LNCAP (cell line): ENCODE results near the gene SNX8.

ENCODE experiments used
- TF ChIP-seq, protein P1 (sequence below): fragments of 450-650 bp; IDR thresholded peaks from 2 replicates; pipeline ENCODE4 v1.5.1; 2017; ENCODE audit warnings: mild to moderate bottlenecking

SNX8 gene

DNA sequence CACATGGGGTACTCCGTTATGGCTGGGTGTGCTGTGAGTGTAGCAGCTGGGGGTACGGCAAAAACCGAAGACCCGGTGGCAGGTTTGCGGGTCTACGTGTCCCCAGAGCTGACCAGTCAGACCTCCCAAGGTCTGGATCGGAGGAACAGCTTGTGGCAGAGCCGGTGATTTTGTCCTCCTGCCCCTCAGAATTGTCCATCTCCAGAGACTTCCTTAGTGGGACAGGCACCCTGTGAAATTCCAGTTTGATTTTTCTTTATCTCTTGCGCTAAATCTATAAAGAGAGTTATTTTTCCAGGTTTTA lies 41.4 kb upstream of the SNX8 start:
- TF ChIP-seq, protein P1, sequence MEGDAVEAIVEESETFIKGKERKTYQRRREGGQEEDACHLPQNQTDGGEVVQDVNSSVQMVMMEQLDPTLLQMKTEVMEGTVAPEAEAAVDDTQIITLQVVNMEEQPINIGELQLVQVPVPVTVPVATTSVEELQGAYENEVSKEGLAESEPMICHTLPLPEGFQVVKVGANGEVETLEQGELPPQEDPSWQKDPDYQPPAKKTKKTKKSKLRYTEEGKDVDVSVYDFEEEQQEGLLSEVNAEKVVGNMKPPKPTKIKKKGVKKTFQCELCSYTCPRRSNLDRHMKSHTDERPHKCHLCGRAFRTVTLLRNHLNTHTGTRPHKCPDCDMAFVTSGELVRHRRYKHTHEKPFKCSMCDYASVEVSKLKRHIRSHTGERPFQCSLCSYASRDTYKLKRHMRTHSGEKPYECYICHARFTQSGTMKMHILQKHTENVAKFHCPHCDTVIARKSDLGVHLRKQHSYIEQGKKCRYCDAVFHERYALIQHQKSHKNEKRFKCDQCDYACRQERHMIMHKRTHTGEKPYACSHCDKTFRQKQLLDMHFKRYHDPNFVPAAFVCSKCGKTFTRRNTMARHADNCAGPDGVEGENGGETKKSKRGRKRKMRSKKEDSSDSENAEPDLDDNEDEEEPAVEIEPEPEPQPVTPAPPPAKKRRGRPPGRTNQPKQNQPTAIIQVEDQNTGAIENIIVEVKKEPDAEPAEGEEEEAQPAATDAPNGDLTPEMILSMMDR: no peak

DNA sequence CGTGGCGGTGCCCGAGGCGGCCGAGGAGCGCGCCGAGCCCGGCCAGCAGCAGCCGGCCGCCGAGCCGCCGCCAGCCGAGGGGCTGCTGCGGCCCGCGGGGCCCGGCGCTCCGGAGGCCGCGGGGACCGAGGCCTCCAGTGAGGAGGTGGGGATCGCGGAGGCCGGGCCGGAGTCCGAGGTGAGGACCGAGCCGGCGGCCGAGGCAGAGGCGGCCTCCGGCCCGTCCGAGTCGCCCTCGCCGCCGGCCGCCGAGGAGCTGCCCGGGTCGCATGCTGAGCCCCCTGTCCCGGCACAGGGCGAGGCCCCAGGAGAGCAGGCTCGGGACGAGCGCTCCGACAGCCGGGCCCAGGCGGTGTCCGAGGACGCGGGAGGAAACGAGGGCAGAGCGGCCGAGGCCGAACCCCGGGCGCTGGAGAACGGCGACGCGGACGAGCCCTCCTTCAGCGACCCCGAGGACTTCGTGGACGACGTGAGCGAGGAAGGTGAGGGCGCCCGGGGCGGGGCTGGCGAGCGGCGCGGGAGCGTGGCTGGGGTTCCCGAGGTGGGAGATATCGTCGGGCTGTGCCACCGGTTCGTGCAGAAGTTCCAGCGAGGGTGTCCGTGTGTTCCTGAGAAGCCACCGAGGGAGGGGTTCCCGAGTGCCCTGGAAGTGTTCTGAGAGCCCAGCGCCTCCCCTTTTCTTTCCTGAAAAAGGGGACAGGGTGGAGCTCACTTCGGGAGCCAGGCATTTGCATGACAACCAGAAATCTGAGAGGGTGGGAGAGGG lies 40.9 kb upstream of the SNX8 start:
- TF ChIP-seq, protein P1: no peak

DNA sequence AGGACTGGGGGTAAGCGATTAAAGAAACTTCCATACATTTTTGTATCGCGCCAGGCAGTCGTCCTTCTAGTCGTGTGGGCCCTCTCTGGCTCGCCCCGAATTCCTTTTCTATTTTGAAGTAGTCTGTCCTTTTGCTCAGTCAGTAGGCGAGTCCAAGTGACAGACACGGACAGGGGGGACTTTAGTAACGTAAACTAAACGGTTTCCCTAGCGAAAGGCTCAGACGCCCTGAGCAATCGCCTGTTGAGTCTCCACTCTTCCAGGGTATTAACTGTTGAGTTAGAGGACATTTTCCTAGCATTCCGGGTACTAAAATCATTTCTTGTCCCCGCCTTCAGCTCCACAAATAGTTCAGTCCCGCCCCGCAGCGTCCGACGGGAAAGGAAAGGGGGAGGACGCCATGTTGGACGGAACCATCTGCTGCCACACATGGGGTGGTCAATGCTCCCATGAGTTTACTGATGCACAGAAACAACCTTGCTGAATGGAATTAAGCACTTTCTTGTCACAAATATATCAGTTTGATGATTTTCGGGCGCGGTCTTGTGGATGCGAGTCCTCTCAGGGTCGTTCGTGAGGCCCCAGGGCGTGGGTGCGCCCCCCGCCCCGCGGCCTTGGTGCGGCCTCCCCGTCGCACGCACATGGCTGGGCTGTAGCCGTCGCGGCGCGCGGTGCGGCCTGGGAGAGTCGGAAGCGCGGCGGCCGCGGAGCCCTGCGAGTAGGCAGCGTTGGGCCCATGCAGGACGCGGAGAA lies 40.1 kb upstream of the SNX8 start, which contains the start of gene EIF3B:
Gene EIF3B, plus strand, starts transcription at position 642 of the 753 bp plus-strand sequence. Its CDS starts 95 bp downstream, at position 737.
- TF ChIP-seq, protein P1: no peak

DNA sequence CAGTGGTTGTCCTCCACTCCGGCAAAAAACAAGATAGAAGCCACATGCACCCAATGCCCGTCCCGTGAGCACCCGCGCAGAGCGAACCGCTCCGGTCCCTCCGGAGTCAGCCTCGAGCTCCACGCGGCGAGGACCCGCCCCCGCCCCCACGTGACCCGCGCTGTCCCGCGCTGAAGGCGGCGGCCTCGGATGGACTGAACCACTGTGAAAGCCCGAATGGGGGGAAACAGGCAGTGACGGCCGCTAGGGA lies 39.6 kb upstream of the SNX8 start:
- TF ChIP-seq, protein P1: no peak

DNA sequence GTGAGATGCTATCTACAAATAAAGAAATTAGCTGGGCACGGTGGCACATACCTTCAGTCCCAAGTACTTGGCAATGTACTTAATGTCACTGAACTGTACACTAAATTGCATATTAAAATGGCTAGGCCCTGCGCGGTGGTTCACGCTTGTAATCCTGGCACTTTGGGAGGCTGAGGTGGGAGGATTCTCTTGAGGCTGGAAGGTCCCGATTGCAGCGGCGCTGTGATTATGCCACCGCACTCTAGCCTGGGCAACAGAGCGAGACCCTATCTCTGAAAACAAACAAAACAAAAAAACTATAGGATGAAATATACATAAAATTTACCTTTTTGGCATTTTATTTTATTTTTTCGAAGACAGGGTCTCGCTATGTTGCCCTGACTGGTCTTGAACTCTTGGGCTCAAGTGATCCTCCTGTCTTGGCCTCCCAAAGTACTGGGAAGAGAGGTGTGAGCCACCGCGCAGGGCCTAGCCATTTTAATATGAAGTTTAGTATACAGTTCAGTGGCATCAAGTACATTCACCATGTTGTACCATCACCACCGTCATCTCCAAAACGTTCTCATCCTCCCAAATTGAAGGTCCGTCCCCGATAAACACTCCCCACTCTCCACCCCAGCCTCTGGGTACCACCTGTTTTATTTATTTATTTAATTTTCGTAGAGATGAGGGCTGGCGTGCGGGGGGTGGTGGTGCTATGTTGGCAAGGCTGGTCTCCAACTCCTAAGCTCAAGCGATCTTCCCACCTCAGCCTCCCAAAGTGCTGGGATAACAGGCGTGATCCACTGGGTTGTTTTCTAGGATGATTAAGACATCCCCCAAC lies 39.1 kb upstream of the SNX8 start:
- TF ChIP-seq, protein P1: no peak

DNA sequence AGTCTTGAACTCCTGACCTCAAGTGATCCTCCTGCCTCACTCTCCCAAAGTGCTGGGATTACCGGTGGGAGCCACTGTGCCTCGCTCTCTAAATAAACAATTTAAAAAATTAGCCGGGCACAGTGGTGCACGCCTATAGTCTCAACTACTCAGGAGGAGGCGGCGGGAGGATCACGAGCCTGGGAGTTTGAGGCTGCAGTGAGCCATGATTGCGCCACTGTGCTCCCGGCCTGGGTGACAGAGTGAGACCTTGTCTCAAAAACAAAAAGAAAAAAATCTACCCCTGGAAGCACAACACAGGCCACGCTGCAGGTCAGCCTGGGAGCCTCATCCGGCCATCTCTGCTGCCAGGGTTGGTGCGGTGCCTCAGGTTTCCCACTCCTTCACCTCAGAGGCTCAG lies 36.6 kb upstream of the SNX8 start:
- TF ChIP-seq, protein P1: no peak

DNA sequence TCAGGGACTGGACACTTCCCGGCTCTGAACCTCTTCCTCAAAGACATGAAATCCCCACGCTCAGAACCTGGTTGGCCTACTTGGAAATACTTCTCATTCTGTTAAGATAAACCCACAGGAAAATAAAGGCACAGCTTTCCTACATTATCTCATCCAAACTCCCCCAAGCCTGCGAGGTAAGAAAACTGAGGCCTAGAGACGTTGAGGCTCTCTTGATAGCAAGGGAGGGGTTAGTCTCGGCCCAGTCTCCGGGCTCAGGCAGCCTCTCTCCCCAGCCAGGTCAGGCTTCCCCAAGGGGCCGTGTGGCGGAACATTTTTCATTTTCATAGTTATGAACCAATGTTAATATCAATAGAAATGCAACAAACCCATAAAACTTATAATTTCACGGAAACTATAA lies 35.8 kb upstream of the SNX8 start:
- TF ChIP-seq, protein P1: no peak
